ENCODE measurements around the gene GPD2.

GRCh38 chr2:156538083-156538504 lies 101.9 kb downstream of the GPD2 start:
- TF ChIP-seq CTCF (IDR thresholded peaks at IDR 0.05; ENCODE audit: borderline replicate concordance, extremely low read depth, low read length, poor library complexity, severe bottlenecking), result no peak
- TF ChIP-seq EZH2 (IDR thresholded peaks at IDR 0.05; ENCODE audit: borderline replicate concordance, low read depth, low read length, severe bottlenecking), result no peak

Data from DND-41 (cell line).